Activated CD4-positive, alpha-beta T cell treated with anti-CD3 and anti-CD28 coated beads, Interleukin-10, Interleukin-2, amounts not matched to agents 100 ng/mL and 50 ng/mL, durations not matched to agents 16 hours and 8 hours (primary cell): Measurements from ENCODE around the gene EXOSC1.
"Not testable (repeated sequence)": the region's sequence is repeated elsewhere in the genome, so short reads cannot be mapped to it uniquely, and the experiment has no call there.

ENCODE experiments used
- DNase-seq: peaks from one replicate; pipeline ENCODE4 v3.0.0-alpha.2; 2020

EXOSC1 gene

GRCh38 chr10:97407211-97407951 is 38.4 kb downstream of the EXOSC1 start:
- peak; percentile 88 for DNase-seq

DNA sequence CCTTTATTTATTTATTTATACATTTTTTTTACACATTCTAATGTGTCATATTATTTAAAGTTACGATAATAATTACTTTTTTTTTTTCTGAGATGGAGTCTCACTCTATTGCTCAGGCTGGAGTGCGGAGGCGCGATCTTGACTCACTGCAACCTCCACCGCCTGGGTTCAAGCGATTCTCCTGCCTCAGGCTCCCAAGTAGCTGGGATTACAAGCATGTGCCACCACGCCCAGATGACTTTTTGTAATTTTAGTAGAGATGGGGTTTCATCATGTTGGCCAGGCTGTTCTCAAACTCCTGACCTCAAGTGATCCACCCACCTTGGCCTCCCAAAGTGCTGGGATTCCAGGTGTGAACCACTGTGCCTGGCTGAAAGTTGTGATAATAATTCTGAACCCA is 39.3 kb downstream of the EXOSC1 start:
- DNase-seq: not testable (repeated sequence)

- DNase-seq: no peak
Measured at GRCh38 chr10:97406064-97406463, 39.7 kb downstream of the EXOSC1 start.

DNA sequence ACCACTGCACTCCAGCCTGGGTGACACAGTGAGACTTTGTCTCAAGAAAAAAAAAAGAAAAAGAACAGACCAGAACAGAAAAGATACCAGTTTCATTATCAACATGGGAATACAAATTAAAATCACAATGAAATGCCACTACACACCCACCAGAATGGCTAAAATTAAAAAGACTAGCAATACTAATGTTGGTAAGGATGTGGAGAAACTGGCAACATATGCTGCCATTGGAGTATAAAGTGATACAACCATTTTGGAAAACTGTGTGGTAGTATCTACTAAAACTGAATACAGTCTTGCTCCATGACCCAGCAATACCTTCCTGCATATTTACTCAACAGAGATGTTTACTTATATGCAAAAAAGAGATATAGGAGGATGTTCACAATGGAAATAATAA is 41.8 kb downstream of the EXOSC1 start:
- DNase-seq: no peak

GRCh38 chr10:97401455-97401919 is 44.3 kb downstream of the EXOSC1 start:
- no peak for DNase-seq

DNA sequence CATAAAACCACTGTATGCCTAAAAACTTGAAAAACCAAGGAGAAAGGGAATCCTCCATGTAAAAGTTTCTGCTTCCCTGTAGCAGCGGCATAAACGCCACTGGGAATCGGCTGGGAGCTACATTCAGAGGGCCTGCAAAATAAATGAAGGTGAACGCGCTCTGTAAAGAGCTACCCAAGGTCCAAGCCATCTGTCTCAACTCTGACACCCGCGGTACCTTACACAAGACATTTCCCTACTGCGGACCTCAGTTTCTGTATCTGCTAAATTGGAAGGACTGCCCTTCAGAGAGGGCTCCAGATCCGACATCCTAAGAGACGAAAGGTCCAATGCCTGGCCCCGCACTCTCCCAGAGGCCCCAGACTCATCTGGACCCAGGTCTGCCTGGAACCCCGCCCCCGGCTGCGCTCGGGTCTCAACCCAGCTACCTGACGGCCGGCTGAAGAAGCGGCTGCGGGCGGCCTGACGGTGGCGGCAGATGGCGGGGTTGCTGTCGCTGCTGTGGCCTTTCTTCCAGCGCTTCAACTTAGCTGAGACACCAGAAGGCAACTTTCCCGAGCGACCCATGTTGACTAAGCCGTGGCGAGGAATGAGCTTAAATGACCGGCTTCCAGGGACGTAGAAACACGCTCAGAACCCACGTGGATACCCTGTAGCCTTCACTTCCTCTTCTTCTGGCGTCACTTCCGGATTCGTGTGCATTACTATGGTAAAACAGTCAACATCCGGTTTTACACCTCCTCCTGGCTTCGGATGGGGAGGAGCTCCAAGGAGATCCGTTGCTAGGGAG is 44.9 kb downstream of the EXOSC1 start, which contains the start of gene RRP12:
TSS of gene RRP12 (minus strand) at position 676 of the 790 bp plus-strand sequence. CDS start at position 567, 109 bp downstream.
- DNase-seq: peak; percentile 97

DNA sequence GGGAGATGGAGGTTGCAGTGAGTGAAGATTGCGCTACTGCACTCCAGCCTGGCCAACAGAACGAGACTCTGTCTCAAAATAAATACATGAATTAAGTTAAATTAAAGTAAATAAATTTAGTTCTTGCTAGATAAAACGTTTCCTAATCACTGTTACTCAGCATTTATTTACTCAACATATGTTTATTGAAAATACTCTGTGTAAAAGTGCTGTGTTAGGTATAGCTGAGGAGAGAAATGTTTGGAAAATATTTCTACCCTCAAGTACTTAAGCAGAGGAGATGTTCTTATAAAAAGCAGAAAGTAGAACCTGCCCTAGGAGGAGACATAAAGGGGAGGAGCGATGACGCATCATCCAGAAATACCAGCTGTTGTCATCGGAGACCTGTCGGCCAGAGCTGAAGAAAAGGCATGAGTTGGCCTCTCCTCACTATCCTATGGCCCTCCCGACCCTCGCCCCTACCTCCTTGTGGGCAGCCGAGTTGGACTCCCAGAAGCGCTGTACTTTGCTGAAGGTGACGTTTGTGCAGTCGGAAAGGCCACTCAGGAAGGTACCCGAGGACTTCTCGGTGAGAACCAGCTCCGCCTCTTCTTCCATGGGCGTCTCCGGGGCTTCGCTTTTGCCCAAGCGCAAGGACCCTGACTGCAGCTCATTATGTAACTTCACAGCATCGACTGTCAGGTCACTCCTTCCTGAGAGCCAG is 45.8 kb downstream of the EXOSC1 start:
- peak; percentile 25 for DNase-seq

DNA sequence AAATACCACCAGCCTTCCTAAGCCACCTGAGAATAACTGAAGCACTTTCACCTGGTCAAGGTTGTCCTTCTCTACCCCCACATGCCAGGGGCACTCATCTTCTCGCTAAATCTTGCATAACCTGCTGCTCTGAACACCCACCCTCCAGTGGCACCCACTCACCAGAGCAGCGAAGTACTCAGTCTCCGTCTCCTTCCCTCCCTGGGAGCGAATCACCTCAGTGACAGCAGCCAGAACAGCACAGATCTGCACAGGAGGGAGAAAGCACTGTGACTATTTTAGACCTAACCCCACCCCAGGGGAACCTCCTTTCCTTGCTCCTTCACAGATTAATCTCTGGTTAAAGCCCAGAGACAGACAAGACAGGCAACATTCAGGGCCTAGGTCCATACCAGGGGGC is 49.8 kb downstream of the EXOSC1 start:
- no peak for DNase-seq

GRCh38 chr10:97393034-97393573 is 52.7 kb downstream of the EXOSC1 start:
- DNase-seq: peak; percentile 47

DNA sequence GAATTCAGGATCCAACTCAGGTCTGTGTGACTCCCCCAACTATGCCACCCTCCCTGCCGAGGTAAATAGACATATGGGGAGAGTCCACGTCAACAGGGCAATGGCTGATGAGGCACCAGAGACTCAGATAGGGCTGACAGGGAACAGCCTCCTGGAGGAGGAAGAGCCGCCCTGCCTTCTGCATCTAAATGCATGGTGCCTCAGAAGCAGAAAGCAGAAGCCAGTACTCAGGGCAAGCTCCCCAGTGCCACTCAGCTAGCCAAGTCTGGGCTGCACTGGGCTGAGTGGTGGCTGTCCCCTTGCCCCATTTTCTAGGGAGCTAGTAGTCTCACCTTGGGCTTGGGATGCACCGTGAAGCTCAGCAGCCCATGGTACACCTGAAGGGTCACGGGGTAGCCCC is 55.7 kb downstream of the EXOSC1 start:
- no peak for DNase-seq

- no peak for DNase-seq
Measured at GRCh38 chr10:97388152-97388551, 57.7 kb downstream of the EXOSC1 start.
